HCT116 (cell line): ENCODE data around the gene SLC29A1. TPM values are rescaled to one million over a fixed set of nuclear protein-coding genes. Genes with fewer than 3 reads are reported as not detected.

Experiments
- ATAC-seq: fragments of 200-7000 bp; cut with Tn5 transposase; 2 replicates; pipeline ENCODE4 v1.9.1; 2020; ENCODE audit warnings: mild to moderate bottlenecking, moderate library complexity
- BruUV-seq: library from RNA; stranded (reverse); fragments of 400-500 nt; replicated peaks from 2 replicates; lab custom pipeline; 2021; lab: Mats Ljungman, UMichigan
- CTCF ChIA-PET: fragments of 300-600 bp; sonication (Branson Sonifier 250); formaldehyde crosslinking; loops from one replicate; lab custom pipeline; 2021; ENCODE audit warnings: antibody characterized with exemption; lab: Charles Lee
- POLR2A ChIA-PET: fragments of 300-600, 350-600 bp; sonication (Branson Sonifier 250); formaldehyde crosslinking; loops from one replicate; lab custom pipeline; 2021; ENCODE audit warnings: antibody characterized with exemption; lab: Charles Lee
- RAD21 ChIA-PET, 2 experiments: fragments of 300-600 bp; sonication (Branson Sonifier 250); formaldehyde crosslinking; loops; one replicate each; lab custom pipeline; 2023; ENCODE audit warnings: low total read pairs in 2 of 2; ENCODE audit not compliant: uncharacterized antibody in 2 of 2, unreplicated experiment in 2 of 2, low non-redundant PET in 1 of 2; lab: Charles Lee
- DNase-seq: peaks from one replicate; pipeline ENCODE4 v3.0.0-alpha.2; 2010; ENCODE audit warnings: low read depth, low spot score
- H2AFZ ChIP-seq: fragments of 200-600 bp; shearing (Covaris generic), sonication (generic); 2 replicates; pipeline ENCODE4 v1.6.1; 2017; ENCODE audit warnings: low read depth, mixed run types, mixed read lengths, antibody characterized with exemption, low read length; ENCODE audit not compliant: poor library complexity, severe bottlenecking
- H3K27ac ChIP-seq: 2 replicates; pipeline ENCODE4 v1.5.1; 2012; ENCODE audit warnings: low read depth, low read length
- H3K27me3 ChIP-seq: fragments of 200-600 bp; sonication (generic); 2 replicates; pipeline ENCODE4 v1.6.1; 2016; ENCODE audit warnings: mixed run types, low read length, mixed read lengths; ENCODE audit not compliant: insufficient read depth
- H3K36me3 ChIP-seq, 2 experiments: fragments of 200-500 bp in 1 of 2; fragments of 200-600 bp in 1 of 2; sonication (Bioruptor generic) in 1 of 2; sonication (generic) in 1 of 2; 2 replicates each; pipeline versions ENCODE4 v1.5.1 to v1.6.1; 2014 to 2016; ENCODE audit warnings: low read length in 2 of 2, inconsistent platforms in 1 of 2, mixed read lengths in 1 of 2, mixed run types in 1 of 2; ENCODE audit not compliant: insufficient read depth in 2 of 2, control insufficient read depth in 1 of 2
- H3K4me1 ChIP-seq, 2 experiments: fragments of 200-600 bp in 1 of 2; sonication (generic) in 1 of 2; 2 replicates each; pipeline versions ENCODE4 v1.5.1 to v1.6.1; 2012 to 2017; ENCODE audit warnings: low read length in 2 of 2, inconsistent platforms in 1 of 2, mild to moderate bottlenecking in 1 of 2, mixed read lengths in 1 of 2, mixed run types in 1 of 2, moderate library complexity in 1 of 2; ENCODE audit not compliant: insufficient read depth in 2 of 2, control insufficient read depth in 1 of 2
- H3K4me2 ChIP-seq: fragments of 200-600 bp; sonication (generic); 2 replicates; pipeline ENCODE4 v1.6.1; 2017; ENCODE audit warnings: mixed run types, low read length, mixed read lengths
- H3K4me3 ChIP-seq, 2 experiments: fragments of 200-600 bp in 1 of 2; sonication (generic) in 1 of 2; replicated peaks in 1 of 2; 2 replicates each; pipeline ENCODE4 v1.5.1; 2011 to 2016; ENCODE audit warnings: low read length in 2 of 2, control low read depth in 1 of 2, low read depth in 1 of 2, mild to moderate bottlenecking in 1 of 2, mixed read lengths in 1 of 2, mixed run types in 1 of 2
- H3K79me2 ChIP-seq: fragments of 200-600 bp; sonication (generic); 2 replicates; pipeline ENCODE4 v1.6.1; 2017; ENCODE audit warnings: mild to moderate bottlenecking, mixed run types, low read length, moderate library complexity, mixed read lengths; ENCODE audit not compliant: insufficient read depth
- H3K9ac ChIP-seq: fragments of 200-600 bp; sonication (generic); 2 replicates; pipeline ENCODE4 v1.6.1; 2016; ENCODE audit warnings: low read length, mixed read lengths
- H3K9me2 ChIP-seq: fragments of 200-600 bp; sonication (generic), shearing (Covaris generic); 2 replicates; pipeline ENCODE4 v1.6.1; 2017; ENCODE audit warnings: mixed run types, mild to moderate bottlenecking, moderate library complexity; ENCODE audit not compliant: insufficient read depth
- H3K9me3 ChIP-seq, 2 experiments: fragments of 200-500 bp in 1 of 2; fragments of 200-600 bp in 1 of 2; sonication (Bioruptor generic) in 1 of 2; sonication (generic) in 1 of 2; 2 replicates each; pipeline ENCODE4 v1.6.1; 2014 to 2017; ENCODE audit warnings: low read length in 2 of 2, mixed read lengths in 2 of 2, inconsistent platforms in 1 of 2, low read depth in 1 of 2, mild to moderate bottlenecking in 1 of 2, mixed run types in 1 of 2, moderate library complexity in 1 of 2; ENCODE audit not compliant: control insufficient read depth in 1 of 2, insufficient read depth in 1 of 2
- H4K20me1 ChIP-seq: fragments of 200-600 bp; sonication (generic), shearing (Covaris generic); 2 replicates; pipeline ENCODE4 v1.6.1; 2017; ENCODE audit warnings: mixed run types, mild to moderate bottlenecking, moderate library complexity; ENCODE audit not compliant: insufficient read depth
- CBX3 ChIP-seq: IDR thresholded peaks from 2 replicates; pipeline ENCODE4 v1.6.1; 2012; ENCODE audit warnings: low read depth
- CEBPB ChIP-seq: IDR thresholded peaks from 2 replicates; pipeline ENCODE4 v1.6.1; 2012; ENCODE audit warnings: low read depth
- CTCF ChIP-seq, 3 experiments: fragments of 200-600 bp in 1 of 3; sonication (generic) in 1 of 3; IDR thresholded peaks in 2 of 3; conservative IDR thresholded peaks in 1 of 3; 2 replicates each; pipeline ENCODE4 v1.5.1; 2012 to 2017; ENCODE audit warnings: low read depth in 2 of 3, low read length in 2 of 3, antibody characterized with exemption in 1 of 3, borderline replicate concordance in 1 of 3, control low read depth in 1 of 3, mild to moderate bottlenecking in 1 of 3, mixed read lengths in 1 of 3, mixed run types in 1 of 3, moderate library complexity in 1 of 3; ENCODE audit not compliant: insufficient read depth in 1 of 3
- EZH2 ChIP-seq: fragments of 200-600 bp; sonication (generic); IDR thresholded peaks from 2 replicates; pipeline ENCODE4 v1.6.1; 2017; ENCODE audit warnings: antibody characterized with exemption, mixed run types
- EZH2phosphoT487 ChIP-seq: fragments of 200-600 bp; IDR thresholded peaks from 2 replicates; pipeline ENCODE4 v1.6.1; 2018; ENCODE audit warnings: antibody characterized with exemption, borderline replicate concordance
- SRF ChIP-seq: IDR thresholded peaks from 2 replicates; pipeline ENCODE4 v1.6.1; 2012; ENCODE audit warnings: low read depth
- TCF7L2 ChIP-seq: IDR thresholded peaks from 2 replicates; pipeline ENCODE4 v1.7.0; 2011; ENCODE audit warnings: borderline replicate concordance, inconsistent platforms; ENCODE audit not compliant: insufficient read depth, insufficient read length; ENCODE audit errors: extremely low read depth
- YY1 ChIP-seq: IDR thresholded peaks from 2 replicates; pipeline ENCODE4 v1.6.1; 2011; ENCODE audit warnings: low read length, low read depth, moderate library complexity, mild to moderate bottlenecking; ENCODE audit not compliant: insufficient replicate concordance; ENCODE audit errors: extremely low read depth
- ZFX ChIP-seq: fragments of 450-650 bp; IDR thresholded peaks from 2 replicates; pipeline ENCODE4 v1.6.1; 2017
- ZNF274 ChIP-seq: fragments of 200-500 bp; sonication (Bioruptor generic); IDR thresholded peaks from 2 replicates; pipeline ENCODE4 v1.6.1; 2014; ENCODE audit warnings: mild to moderate bottlenecking, low read depth, low read length, inconsistent platforms
- intact Hi-C: fragments of 100-400 bp; cut with micrococcal nuclease; formaldehyde crosslinking; loops from 2 replicates; pipeline ENCODE4 v1.10.0; 2022
- total RNA-seq: library from RNA; stranded (reverse); gene quantifications from one replicate; pipeline ENCODE4 v1.2.1, GENCODE V29; 2021; ENCODE audit not compliant: unreplicated experiment
- TF ChIP-seq, protein P1 (sequence below): IDR thresholded peaks from 2 replicates; pipeline ENCODE4 v1.6.1; 2011; ENCODE audit warnings: mild to moderate bottlenecking, low read length, moderate library complexity; ENCODE audit not compliant: insufficient replicate concordance; ENCODE audit errors: extremely low read depth
- TF ChIP-seq, protein P2 (sequence below): IDR thresholded peaks from 2 replicates; pipeline ENCODE4 v1.6.1; 2012; ENCODE audit warnings: low read depth

The SLC29A1 gene
- total RNA-seq, 1 experiment from 2014 or later: 67.6 TPM

- H3K27ac ChIP-seq: no peak overlapping the region
- no peaks in the 10 kb centered on the region for H3K9me2 ChIP-seq
- CTCF ChIA-PET: interaction anchor here (0.7 kb wide), 1 partner anchor 61 kb away, joined by 3 read pairs; no protein-coding TSS in a partner anchor
- H3K4me1 ChIP-seq: peaks cover 0 to 11% of the 10 kb centered on the region in 2 experiments; a peak in 1 of 4 replicates
- H3K4me2 ChIP-seq: no peak overlapping the region
- intact Hi-C loops: no loop called here
- H3K79me2 ChIP-seq: no peaks in the 10 kb centered on the region
- no peak overlapping the region for H2AFZ ChIP-seq
- no peaks in the 10 kb centered on the region for H3K9me3 ChIP-seq
- no peak for DNase-seq
- POLR2A ChIA-PET: no interaction called here
- no peak overlapping the region for H3K4me3 ChIP-seq
- BruUV-seq: no TSS peak
- no peaks in the 10 kb centered on the region for H3K36me3 ChIP-seq
- TF ChIP-seq EZH2 (no peak), EZH2phosphoT487 (no peak), ZFX (no peak), SRF (no peak), CTCF (IDR thresholded peaks at IDR 0.05 in 2 of 3, conservative IDR thresholded peaks at IDR 0.05 in 1 of 3; ENCODE audit: borderline replicate concordance in 1 of 3, insufficient read depth in 1 of 3, low read depth in 2 of 3, low read length in 2 of 3) (no peak), TCF7L2 (no peak), CEBPB (no peak), YY1 (no peak), CBX3 (no peak), ZNF274 (no peak)
- TF ChIP-seq, protein P1, sequence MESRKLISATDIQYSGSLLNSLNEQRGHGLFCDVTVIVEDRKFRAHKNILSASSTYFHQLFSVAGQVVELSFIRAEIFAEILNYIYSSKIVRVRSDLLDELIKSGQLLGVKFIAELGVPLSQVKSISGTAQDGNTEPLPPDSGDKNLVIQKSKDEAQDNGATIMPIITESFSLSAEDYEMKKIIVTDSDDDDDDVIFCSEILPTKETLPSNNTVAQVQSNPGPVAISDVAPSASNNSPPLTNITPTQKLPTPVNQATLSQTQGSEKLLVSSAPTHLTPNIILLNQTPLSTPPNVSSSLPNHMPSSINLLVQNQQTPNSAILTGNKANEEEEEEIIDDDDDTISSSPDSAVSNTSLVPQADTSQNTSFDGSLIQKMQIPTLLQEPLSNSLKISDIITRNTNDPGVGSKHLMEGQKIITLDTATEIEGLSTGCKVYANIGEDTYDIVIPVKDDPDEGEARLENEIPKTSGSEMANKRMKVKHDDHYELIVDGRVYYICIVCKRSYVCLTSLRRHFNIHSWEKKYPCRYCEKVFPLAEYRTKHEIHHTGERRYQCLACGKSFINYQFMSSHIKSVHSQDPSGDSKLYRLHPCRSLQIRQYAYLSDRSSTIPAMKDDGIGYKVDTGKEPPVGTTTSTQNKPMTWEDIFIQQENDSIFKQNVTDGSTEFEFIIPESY: no peak
- TF ChIP-seq, protein P2, sequence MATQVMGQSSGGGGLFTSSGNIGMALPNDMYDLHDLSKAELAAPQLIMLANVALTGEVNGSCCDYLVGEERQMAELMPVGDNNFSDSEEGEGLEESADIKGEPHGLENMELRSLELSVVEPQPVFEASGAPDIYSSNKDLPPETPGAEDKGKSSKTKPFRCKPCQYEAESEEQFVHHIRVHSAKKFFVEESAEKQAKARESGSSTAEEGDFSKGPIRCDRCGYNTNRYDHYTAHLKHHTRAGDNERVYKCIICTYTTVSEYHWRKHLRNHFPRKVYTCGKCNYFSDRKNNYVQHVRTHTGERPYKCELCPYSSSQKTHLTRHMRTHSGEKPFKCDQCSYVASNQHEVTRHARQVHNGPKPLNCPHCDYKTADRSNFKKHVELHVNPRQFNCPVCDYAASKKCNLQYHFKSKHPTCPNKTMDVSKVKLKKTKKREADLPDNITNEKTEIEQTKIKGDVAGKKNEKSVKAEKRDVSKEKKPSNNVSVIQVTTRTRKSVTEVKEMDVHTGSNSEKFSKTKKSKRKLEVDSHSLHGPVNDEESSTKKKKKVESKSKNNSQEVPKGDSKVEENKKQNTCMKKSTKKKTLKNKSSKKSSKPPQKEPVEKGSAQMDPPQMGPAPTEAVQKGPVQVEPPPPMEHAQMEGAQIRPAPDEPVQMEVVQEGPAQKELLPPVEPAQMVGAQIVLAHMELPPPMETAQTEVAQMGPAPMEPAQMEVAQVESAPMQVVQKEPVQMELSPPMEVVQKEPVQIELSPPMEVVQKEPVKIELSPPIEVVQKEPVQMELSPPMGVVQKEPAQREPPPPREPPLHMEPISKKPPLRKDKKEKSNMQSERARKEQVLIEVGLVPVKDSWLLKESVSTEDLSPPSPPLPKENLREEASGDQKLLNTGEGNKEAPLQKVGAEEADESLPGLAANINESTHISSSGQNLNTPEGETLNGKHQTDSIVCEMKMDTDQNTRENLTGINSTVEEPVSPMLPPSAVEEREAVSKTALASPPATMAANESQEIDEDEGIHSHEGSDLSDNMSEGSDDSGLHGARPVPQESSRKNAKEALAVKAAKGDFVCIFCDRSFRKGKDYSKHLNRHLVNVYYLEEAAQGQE: no peak
- no peaks in the 10 kb centered on the region for H3K27me3 ChIP-seq
- RAD21 ChIA-PET: no interaction called here
- ATAC-seq: no peak
- H4K20me1 ChIP-seq: no peaks in the 10 kb centered on the region
- no peak overlapping the region for H3K9ac ChIP-seq
These were observed 43.0 kb upstream of the SLC29A1 start for GRCh38 chr6:44180406-44180805.
